PC-9 (cell line): ENCODE results near the gene ERVK3-1.

Source experiments
- EZH2 ChIP-seq: fragments of 200-600 bp; sonication (generic); IDR thresholded peaks from 2 replicates; pipeline ENCODE4 v1.8.0; 2017; ENCODE audit warnings: antibody characterized with exemption, low read depth
- TF ChIP-seq, protein P1 (sequence below): fragments of 200-600 bp; sonication (generic); conservative IDR thresholded peaks from 2 replicates; pipeline ENCODE4 v1.6.1; 2017; ENCODE audit warnings: mixed run types, antibody characterized with exemption, mild to moderate bottlenecking, moderate library complexity

GRCh38 chr19:58356766-58357480 is 51.7 kb downstream of the ERVK3-1 start:
- no peak for TF ChIP-seq EZH2
- TF ChIP-seq, protein P1, sequence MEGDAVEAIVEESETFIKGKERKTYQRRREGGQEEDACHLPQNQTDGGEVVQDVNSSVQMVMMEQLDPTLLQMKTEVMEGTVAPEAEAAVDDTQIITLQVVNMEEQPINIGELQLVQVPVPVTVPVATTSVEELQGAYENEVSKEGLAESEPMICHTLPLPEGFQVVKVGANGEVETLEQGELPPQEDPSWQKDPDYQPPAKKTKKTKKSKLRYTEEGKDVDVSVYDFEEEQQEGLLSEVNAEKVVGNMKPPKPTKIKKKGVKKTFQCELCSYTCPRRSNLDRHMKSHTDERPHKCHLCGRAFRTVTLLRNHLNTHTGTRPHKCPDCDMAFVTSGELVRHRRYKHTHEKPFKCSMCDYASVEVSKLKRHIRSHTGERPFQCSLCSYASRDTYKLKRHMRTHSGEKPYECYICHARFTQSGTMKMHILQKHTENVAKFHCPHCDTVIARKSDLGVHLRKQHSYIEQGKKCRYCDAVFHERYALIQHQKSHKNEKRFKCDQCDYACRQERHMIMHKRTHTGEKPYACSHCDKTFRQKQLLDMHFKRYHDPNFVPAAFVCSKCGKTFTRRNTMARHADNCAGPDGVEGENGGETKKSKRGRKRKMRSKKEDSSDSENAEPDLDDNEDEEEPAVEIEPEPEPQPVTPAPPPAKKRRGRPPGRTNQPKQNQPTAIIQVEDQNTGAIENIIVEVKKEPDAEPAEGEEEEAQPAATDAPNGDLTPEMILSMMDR = no peak
